NCI-H524 (cell line): ENCODE data around the gene ELMO2.

ENCODE experiments used
- DNase-seq, 2 experiments: peaks; one replicate each; lab custom pipeline; 2025; lab: John Stamatoyannopoulos, UW

The ELMO2 gene

DNA sequence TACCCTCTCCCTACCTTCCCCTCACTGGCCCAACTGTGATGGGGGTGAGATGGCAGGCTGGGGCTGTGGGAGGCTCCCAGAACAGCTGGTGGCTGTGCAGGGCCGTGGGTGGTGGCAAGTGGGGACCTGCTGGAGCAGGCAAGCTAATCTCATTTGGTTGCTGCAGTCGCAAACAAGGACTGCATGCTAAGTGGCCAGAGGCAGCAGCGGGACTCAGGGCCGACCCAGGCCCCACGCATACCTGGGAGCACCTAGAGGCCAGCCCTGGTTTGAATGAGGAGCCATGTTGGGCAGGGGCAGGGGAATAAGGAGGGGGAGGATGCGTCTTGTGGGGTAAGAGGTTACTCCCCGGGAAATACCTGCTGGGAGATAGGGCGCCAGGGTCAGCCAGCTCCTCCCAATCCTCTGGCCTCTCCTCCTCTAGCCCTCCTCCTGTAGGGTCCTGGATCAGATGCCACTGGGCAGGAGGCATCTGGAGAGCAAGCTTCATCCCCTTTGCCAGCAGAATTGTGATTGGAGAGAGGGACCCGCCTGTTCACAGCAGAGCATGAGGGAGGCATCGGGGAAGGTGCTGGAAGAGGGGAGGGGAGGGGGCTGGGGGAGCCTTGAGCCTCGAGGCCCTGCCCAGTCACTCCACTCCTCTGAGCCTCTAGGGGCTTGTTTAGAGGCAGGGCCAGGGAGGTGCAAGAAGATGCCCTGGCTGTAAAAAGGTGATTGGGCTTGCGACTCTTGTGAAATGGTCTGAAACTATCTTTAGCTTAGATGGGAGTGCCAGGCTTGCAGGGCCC is 73.8 kb downstream of the ELMO2 start:
- DNase-seq: peak; percentile 83 to 91

DNA sequence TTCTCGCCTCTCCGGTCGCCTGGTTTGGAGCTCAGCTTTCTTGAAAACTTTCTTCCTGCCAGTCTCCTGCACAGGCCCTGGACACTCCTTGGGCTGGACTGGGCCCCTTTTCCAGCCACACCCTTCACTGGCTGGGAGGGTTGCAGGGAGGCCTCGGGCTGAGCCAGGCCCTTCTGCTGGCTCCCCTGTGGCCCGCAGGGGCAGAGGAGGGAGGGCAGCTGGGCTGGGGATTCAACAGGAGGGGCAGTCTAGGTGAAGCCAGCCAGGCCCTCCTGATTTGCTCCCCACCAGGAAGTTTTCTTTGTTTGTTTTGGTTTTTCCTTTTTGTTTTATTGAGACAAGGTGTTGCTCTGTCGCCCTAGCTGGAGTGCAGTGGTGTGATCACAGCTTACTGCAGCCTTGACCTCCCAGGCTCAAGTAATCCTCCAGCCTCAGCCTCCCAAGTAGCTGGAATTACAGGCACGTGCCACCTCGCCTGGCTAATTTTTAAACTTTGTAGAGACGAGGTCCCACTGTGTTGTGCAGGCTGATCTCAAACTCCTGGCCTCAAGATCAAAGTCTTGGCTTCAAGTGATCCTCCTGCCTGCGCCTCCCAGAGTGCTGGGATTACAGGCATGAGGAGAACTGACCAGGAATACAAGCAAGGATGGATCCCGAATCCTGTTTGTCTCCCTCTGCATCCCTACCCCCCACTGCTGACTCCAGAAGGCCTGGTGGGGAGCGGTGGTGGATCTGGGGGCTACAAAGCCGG is 74.6 kb downstream of the ELMO2 start:
- DNase-seq: peak in 1 of 2 experiments; percentile 26

DNA sequence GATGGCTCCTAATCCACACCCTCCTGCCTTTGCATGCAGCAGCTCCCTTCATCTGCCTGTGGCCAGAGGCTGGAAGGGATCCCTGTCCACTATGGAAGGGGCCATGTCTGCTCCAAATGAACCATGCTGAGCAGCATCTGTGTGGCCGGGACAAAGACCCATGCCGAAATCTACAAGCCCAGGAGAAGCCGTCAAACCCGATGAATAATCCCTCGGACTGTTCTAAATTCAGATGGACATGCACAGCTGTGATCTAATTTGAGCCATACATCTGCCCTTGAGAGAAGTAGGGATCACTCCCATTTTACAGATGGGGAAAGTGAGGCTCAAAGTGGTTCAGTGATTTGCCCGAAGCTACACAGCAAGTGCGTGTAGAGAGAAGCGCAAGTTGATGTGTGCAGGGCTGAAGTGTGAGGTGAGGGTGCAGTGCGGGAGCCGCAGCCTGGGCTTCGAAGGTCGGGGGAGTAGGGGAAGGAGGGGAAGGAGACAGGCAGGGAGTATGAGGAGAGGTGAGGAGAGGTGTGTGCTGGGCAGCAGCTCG is 75.5 kb downstream of the ELMO2 start:
- no peak for DNase-seq

DNA sequence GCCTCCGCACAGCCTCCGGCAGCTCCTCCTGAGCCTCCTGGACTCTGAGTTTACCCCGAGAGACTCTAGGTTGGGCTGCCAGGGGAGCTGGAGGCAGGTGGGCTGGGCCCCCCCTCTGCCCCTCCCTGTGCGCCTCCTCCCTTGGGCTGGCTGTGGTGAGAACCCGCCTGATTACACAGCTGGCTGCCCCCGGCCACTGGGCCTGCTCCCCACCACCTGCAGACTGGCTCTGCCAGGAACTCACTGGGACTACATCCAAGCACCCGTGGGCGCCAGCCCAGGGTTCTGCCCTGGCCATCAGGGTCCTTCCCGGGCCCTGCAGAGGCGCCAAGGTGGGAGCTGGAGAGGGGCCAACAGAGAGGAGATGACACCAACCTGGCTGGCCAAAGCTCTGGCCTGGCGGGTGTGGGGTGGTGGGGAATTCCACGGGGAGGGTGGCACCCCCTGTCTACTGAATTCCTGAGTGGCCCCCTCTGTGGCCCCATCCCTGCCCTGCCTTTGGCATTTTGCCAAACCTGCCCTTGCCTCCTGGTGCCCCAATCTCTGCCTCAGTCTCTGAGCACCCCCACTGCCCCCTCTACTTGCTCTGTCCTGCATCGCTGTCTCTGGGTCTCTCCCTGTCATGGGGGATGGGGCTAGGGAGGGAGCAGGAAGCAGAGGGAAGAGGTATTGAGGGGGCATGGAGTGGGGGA is 76.2 kb downstream of the ELMO2 start:
- DNase-seq: peak in 1 of 2 experiments; percentile 25

DNA sequence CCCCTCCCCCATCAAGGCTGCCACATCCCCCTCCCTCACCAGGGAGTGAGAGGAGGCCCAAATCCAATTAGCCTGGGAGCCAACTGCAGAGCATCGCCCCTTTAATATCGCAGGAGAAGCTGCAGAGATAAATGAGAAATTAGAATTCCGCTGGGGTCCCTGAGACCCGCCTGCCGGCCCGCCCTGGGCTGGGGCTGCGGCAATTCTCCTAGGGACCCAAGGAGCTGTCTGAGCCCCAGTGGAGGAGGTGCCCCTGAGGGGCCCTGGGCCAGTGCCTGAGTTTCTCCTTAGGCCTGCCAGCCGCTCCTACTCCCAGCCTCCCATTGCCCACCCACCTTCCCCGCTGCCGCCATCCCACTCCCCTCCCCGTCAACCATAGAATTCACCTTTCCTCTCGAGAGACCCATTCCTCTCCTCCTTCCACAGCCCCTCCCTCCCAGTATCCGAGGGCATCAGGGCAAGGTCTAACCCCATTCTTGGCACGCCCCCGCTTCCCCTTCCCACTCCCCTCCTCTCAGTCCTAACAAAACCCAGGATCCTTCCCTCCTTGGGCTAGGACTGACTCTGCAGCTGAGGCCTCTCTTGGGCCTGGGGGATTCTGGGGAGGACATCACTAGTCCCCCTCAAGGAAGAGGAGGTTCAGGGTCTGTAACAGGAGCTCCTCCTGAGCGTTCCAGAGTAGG is 78.1 kb downstream of the ELMO2 start:
- peak in 1 of 2 experiments; percentile 27 for DNase-seq

DNA sequence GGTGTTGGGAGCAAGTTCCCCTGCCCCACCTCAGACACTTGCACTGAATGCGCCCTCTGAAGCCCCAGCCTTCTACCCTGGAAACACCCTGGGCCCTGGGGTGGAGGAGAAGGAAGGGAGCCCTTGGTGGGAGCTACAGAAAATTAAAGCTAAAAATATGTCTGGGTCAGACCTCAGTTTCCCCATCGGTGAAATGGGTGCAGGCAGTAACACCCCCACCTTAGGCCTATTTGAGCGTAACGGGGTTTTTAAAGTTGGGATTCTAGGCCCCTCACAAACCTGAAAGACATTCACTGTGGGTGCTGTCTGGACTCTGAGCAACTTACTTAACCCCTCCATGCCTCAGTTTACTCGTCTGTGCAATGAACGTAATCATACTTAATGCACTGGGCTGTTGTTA is 78.9 kb downstream of the ELMO2 start:
- no peak for DNase-seq

DNA sequence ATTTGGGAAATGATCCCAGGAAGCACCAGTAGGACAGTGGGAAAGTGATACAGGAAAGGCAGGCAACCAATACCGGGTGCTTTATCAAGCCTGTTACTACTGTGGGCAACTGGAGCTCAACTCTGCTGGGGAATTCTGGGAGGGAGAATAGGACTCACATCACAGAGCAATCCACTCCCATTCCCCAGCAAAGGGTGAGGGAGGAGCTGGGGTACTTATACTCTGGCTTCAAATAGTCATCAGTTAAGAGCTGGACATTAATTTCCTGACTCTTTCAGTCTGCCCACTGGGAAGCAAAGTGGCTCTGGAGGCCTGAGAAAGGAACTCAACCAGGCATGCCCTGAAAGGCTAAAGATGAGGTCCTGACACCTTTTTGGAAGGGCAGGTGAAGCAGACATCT is 80.6 kb downstream of the ELMO2 start:
- DNase-seq: no peak

DNA sequence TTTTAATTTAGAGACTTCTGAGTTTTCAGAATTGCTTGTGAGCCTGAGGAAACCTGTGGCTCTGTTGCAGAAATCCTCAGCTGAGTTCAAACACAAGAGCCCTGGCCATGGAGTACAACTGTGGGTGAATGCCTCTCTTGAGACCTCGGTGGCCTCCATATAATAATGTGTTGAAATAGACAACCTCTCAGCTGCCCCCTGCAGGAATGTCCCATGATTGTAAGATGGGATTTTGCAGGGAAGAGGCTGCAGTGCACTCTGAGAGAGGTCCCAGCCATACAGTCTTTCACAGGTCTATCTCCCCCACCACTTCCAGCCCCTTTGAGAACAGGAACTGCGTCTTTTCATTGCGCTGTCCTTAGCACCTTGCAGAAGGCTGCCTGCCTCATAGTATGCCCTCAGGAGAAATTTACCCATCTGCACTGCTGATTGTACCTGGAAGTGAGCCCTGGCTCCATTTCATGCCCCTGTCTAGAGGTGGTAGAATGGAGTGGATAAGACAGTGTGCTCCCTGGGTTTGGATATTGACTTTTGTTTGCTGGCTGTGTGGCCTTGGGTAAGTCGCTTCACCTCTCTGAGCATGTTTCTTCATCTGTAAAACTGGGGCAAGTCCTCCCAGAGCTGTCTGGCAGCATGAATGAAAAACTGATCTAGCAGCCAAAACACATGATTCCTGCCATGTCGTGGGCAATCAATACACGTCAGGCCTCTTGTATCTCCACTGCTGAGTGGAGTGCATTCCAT is 81.3 kb downstream of the ELMO2 start:
- DNase-seq: peak; percentile 52 to 68

DNA sequence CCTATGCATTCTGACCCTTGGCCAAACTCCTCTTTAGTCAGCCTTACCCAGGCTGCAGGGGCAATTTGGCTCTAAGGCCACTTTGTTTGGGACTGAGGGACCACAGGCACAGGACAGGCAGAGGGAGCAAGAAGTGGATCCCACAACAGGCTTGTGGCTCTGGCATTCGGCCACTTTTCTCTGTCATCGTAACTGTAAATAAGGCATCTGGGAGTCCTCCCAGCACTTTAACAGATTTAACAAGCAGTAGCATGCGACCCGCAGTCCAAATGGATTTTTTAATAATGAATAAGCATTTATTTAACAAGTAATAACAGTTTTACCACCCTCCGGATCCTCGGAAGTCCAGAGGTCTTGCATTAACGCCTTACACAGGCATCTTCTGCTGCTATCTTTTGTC is 82.0 kb downstream of the ELMO2 start:
- DNase-seq: no peak

DNA sequence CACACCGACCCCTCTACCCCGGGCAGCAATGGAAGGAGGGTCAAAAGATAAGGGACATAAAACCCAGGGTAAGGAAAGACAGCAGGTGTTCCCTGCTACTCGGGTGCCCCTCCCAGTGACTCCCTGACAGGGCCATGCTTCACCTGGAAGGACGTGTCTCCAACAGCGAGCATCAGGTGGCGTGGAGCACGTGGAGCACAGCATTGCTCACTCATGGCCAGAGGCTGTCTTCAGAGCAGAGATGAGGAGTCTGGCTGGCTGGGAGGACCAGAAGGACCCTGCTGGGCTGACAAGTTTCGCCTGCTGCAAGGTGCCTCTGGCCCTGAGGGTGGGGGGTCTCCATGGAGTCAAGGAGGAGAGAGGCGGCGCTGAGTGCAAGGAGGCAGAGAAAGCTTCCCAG is 82.9 kb downstream of the ELMO2 start:
- no peak for DNase-seq

DNA sequence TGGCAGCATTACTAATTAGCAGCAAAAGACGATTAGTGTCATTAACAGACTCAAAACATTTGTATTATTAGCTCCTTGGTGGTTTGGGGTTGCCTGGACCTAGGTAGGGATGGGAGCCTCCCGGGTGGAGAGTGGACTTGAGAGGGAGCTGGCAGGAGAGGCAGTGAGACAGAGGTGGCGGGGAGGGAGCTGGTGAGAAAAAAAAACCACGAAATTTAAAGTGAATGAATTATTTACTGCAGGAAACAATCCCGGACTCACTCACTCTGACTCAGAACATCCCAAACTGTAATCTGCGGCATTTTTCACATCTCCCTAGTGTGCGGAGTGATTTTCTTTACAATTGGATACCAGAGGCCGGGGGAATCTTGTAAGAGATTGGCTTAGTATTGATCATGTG is 83.8 kb downstream of the ELMO2 start:
- no peak for DNase-seq

DNA sequence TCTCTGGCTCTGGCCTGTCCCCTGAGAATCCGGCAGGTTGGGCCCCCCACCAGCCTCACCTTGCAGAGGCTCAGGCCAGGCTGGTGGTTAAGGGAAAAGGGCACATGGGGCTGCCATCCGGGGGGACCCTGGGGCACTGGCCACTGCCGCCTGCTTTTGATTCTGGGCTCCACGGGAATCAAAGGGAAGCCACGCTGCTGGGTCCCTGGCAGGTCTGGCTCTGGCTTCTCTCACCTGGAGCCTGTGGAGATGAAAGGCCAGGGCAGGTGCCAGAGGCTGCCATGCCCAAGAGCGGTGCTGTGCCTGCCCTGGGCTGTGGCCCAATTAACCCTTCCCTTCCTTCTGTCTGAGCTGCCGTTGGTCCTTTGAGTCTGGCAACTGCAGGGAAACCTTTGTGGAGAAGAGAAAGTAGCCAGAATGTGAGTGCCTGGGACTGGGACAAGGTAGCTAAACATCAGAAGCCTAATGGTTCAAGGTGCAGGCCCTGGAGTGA is 88.7 kb downstream of the ELMO2 start:
- DNase-seq: no peak

DNA sequence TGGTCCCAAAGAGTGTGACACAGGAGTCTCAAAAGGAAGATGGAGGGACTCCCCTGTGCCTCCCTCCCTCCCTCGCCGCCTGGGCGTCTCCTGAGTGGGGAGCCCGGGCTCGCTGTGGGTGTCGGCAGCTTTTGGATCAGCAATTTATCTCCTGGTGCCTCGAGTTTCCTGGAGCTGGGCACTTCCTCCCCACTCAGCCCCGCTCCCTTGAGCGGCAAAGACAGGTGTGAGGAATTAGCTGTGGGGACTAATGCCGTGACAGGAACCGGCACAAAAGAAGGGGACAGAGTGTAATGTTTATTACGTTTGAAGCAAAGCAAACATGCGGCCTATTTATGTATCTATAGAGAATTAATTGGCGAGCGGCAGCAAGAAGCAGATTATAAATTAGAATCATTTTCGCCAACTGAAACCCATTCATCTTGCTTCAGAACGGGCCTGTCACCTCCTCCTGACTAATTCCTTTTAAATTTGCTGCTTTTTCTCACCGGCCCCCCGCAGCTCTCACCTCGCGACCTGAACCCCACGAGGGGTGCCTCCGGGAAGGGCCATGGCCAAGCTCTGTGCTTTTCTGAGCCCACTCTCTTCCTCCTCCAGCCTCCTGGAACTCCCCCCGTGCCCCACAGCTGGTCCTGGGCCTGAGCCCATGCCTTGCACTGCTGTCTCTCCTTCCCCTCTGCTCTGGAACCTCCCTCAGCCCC is 89.3 kb downstream of the ELMO2 start:
- DNase-seq: peak; percentile 39 to 62
